Forelimb muscle (tissue), 1 donor: ENCODE measurements around the gene SH2D1B. TPM values are rescaled to one million over a fixed set of nuclear protein-coding genes. Genes with fewer than 3 reads are reported as not detected.

Source experiments
- DNase-seq: peaks from one replicate; pipeline ENCODE4 v3.0.0-alpha.2; 2013; ENCODE audit warnings: low read depth
- polyA plus RNA-seq: library from polyadenylated mRNA; unstranded; fragments of 120-200 nt; gene quantifications from one replicate; pipeline ENCODE4 v1.2.1, GENCODE V29; 2013; ENCODE audit not compliant: insufficient read length

SH2D1B gene
- polyA plus RNA-seq, 1 donor, result 0.71 TPM

DNA sequence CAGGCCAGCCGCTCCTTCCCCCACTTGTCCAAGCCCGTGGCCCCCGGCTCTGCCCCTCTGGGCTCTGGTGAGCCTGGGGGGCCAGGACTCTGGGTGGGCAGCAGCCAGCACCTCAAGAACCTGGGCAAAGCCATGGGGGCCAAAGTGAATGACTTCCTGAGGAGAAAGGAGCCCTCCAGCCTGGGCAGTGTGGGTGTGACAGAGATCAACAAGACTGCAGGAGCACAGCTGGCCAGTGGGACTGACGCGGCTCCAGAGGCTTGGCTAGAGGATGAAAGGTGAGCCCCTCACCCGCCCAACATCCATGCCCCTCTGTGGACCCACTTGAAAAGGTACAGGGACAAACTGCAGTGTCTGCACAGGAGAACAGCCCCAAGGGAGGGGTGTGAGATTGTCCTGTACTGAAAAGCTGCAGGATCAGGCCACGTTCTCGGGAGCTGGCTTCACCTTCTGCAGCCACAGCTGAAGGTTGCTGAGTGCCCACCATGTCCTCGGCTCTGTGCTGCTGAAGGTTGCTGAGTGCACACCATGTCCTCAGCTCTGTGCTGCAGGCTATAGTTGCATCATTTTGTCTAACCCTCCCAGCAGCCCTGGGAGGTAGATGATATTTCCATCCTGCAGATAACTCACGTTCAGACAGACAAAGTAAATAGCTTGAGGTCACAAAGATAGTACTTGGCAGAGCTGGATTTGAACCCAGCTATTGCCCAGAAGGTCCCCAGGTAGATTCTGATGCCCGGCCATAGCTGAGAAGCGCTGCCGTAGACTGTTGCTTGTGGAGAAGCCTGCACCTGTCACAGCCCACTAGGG, 29.8 kb downstream of the SH2D1B start:
- no peak for DNase-seq

DNA sequence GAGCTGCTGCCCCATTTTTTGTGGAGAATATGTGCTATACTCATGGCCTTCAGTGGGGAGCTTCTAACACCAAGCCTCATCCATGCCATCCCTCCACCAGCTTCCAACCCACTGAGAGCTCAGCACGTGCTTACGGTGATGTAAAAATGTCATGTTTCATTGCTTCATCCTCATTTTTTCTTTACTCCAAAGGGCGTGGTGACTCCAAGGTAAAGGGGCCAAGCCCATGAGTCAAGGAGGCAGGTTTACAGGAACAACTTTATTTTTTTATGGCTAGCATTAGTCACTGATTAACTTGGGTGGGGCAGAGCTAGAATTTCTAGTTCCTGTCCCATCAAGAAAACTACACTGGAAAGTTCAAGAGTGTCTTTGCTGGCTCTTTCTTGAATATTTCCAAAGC, 30.6 kb downstream of the SH2D1B start, which contains the start of gene C1orf226:
Gene C1orf226, plus strand, starts transcription at position 346 of the 400 bp plus-strand sequence. CDS start 174 bp downstream, outside the sequence.
- no peak for DNase-seq

DNA sequence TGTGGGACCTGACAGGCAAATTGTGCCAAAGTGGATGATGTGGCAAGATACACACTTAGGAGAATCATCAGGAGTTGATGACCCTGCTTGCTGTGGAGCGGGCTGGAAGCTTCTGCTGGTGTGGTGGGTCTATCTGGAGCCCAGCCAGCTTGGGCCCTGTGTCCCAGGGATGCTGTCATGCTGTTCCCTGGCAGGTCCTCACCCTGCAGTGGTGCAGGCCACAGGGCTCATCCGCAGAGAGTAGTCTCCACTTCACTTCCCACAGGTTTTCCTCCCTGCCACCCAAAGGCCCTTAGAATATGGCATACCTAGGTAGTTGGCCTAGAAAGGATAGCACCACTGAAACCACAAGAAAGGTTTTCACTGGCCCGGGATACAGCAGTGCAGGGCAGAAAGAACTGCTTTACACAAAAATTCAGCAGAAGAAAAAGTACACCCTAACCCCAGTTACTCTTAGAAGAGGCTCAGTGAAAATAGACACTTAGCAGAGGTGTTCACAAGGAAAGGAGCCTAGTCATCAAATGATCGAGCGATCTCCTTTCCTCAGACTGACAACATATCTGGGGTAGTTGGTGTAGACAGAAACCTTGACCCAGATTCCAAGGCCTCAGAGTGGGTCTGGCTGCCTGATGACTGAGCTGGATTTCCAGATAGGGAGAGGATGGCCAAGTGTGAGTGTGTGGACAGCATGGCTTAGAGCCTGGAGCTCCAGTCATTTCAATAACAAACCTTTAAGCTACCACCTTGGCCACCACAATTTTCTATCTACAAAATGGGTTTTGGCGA, 31.7 kb downstream of the SH2D1B start:
- no peak for DNase-seq

DNA sequence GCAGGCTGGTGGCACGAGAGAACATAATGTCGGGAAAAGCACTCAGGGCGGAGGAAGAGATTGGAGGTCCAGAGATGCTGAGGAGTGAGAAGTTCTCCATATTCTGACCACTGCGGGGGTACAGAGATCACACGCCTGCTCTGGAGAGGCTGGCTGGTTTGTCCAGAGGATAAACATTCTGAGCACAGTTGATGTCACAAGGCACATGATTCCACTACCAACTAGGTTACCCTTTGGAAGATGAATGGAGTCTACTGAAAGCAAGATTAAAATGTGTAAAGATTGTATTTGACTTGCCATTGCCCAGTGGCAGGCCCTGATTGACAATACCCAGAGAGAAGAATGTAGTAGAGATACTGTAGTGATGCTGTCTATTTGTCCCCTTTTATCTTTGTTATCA, 35.2 kb downstream of the SH2D1B start, which contains the start of gene SPATA46:
Gene SPATA46, minus strand, starts transcription at position 164 of the 400 bp plus-strand sequence. Its CDS starts 64 bp downstream, at position 100.
- no peak for DNase-seq

DNA sequence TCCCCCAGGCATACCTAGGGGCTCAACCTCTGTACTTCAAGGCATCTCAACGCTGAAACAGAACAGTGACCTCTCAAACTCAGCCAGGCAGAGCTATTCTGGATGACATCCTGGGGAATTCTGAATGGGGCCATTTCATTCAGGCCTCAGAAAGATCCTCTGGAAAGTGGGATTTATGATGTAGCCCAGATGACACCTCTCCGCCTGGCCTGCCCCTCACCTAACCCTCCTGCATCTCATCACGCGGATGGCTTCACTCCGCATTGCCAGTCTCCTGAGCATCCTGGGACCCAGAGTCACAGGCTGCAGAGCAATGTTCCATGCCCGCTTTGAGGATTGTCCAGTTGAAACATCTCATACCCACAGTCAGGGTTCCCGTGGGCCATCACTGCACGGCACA, 36.5 kb downstream of the SH2D1B start:
- no peak for DNase-seq

DNA sequence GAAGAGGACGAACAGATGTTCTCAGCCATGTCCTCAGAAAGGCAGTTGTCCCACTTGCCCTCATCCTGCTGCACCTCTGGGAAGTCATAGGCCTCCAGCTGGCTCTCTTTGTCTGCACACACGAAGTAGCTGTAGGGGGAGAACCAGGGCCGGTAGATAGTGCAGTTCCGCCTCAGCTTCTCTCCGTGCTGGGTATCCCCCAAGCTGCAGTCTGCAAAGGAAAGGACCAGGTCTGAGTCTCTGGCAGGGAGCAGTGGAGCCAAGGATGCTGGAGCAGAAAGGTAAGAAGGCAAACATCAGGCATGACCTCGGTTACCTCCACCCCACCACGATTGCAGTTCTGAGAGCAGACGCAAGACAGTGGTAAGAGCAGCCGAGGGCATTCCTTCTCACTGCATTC, 37.5 kb downstream of the SH2D1B start:
- no peak for DNase-seq

DNA sequence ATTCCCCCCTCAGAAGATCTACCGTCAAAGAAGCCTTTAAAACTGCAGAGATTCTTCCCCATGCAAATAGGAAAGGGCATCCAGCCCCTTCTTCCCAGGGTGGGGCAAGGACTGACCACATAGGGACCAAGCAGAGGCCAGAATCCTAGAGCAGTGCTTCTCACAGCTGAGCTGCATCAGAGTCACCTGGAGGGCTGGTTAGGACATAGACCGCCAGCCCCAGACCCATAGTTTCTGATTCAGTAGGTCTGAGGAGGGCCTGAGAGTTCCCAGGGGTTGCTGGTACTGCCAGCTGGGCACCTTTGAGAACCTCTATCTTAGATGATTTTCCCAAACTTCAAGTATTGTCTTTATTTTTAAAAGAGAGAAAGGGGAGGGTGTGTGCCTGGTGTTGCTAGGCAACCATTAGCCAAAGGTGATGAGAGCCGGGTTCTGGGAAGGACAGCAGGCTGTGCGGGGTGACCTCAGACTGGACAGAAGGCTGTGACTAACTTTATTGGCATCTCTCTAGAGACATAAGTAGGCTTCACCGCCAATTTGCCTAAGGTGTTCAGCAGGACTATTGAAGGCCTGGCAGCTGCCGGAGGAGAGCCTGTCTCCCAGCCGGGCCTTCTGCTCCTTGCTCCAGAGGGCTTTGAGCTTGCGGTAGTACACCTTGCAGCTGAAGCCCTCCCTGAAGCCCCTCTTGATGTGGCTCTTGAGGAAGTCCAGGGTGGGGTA, 38.2 kb downstream of the SH2D1B start:
- DNase-seq, result no peak

DNA sequence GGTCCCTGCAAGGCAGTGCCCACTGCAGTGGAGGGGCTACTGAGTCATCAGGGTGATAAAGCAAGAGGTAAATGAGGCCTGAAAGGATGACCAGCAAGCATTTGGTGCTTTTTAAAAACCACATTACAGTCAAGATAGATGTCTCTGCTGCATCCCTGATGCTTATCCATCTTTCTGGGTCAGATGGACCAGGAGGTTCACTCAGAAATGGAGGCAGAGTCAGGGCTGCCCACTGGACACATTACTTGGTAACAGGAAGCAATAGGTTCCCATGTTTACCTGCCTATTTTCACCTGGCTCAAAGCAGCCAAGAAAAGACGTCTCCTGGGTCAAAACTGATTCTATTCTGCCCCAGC, 38.9 kb downstream of the SH2D1B start:
- DNase-seq, result no peak

DNA sequence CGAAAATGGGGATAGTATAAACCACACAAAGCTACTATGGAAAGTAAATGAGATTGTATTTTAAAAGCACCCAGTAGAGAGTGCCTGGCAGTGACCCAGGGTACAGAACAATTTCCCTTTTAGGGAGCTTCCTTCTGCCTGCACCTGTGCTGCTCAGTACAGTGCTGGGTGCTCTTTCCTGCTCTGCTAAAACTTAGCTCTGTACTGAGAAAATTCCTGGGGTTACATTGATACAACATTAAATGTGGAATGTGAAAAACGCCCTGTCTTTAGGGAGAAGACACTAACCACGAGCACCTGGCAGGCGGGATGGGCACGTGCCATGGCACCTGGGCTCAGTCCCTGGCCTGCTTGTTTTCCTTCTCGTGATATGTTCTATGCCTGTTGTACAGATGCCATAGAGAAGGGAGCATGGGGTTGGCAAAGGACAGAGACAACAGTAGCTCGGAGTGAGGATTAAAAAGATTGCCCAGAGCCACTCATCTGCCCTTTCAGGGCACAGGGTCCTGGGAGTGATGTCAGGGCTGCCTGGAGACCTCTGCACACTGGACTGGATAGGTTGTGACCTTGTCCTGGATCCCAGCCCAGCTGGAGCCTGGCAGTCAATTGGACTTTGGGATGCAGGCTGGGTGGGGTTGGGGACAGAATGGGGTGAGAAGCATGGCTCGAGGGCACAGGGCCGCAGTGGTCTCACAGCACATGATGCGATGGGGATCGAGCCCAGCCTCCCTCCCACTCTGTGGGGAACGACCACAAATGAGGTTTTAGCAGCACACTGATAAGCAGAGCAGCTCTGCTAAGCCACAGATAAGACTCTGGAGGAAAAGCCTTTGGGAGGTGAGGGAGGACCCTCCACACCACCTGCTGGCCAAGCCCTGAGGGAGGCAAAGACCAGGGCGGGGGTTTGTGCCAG, 39.5 kb downstream of the SH2D1B start:
- DNase-seq, result no peak

DNA sequence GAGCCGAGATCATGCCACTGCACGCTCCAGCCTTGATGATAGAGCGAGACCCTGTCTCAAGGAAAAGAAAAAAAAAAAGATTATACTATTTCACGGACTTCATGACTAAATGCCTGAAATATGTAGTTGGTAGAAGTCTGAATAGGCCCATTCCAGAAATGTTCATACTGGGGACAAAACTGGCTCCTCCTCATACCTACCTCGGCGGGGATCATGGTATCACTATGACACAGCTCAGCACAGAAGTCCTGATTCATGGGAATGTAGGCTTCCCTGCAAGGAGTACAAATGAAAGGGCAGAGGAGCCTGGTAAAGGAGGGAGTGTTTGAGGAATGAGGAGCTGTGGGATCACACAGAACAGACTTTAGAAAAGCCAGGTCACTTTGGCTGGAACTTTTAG, 40.3 kb downstream of the SH2D1B start:
- DNase-seq, result no peak

DNA sequence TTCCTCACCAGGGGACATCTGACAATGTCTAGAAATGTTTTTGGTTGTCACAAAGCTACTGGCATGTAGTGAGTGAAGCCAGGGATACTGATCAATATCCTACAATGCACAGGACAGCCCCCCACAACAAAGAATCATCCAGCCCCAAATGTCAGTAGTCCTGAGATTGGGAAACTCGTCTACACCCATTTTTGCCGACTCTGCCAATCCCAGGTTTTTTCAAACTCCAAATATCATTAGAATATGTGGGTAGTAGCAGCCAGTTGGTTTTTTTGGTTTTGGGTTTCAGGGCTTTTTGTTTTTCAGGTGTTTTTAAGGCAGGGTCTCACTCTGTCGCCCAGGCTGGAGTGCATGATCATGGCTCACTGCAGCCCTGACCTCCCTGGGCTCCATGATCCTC, 41.2 kb downstream of the SH2D1B start:
- DNase-seq, result no peak

DNA sequence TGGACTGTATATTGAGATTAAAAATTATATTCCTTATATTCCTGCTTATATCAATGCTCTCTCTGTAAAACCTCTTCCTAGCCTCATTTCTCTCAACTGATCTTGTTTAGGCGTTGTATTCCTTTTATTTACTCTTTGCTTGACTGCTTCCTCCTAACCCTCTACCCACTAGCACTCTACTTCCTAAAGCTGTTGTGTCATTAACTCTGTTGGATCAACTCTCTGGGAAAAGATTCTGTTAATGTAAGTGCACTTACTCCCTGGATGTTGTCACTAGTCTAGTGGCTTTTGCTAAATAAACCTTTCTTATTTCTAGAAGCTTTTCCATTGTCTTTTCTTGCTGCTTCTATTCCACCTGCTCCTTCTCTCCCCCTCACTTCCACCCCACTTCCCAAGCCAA, 41.8 kb downstream of the SH2D1B start:
- DNase-seq, result no peak

DNA sequence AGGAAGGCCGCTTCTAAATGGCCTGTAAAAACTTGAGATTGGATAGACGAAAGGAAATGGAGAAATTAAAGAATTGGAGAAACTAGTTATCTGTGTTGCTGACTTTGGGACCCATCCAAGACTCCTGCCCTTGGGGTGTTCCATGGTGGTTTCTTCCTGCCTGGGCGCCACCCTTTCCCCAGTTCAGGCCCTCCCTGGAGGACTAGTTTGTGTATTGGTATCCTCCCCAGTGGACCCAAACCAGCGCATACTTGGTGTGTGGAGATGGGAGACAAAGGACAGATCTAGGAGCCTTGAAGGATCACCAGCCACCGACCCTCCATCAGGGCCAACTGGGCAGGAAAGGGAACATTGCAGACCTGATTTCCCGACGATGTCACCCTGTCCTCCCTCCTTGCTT, 42.4 kb downstream of the SH2D1B start:
- no peak for DNase-seq

DNA sequence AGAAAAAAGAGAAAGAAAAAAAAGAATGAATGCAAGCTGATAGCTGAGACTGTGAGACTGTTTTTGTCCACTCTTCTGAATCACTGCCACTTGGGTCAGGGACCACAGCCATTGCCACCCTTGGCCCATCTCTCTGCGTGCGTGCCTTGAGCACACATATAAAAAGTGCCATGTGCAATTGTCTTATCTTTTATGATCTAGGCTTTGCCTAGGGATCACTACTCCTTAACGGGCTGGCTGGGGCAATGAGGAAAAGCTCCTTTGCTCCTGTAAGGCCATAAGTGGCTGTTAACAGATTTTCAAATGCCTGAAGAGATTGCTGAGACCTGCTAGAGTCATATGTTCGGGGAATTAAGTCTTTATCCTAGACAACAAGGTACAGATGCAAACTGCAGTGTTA, 43.5 kb downstream of the SH2D1B start:
- DNase-seq, result no peak

DNA sequence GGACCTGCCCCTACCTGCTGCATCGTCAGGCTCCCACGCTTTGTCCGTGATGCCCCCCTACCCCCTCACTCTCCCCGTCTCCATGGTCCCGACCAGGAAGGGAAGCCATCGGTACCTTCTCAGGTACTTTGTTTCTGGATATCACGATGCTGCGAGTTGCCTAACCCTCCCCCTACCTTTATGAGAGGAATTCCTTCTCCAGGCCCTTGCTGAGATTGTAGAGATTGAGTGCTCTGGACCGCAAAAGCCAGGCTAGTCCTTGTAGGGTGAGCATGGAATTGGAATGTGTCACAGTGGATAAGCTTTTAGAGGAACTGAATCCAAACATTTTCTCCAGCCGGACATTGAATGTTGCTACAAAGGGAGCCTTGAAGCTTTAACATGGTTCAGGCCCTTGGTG, 44.2 kb downstream of the SH2D1B start:
- no peak for DNase-seq

DNA sequence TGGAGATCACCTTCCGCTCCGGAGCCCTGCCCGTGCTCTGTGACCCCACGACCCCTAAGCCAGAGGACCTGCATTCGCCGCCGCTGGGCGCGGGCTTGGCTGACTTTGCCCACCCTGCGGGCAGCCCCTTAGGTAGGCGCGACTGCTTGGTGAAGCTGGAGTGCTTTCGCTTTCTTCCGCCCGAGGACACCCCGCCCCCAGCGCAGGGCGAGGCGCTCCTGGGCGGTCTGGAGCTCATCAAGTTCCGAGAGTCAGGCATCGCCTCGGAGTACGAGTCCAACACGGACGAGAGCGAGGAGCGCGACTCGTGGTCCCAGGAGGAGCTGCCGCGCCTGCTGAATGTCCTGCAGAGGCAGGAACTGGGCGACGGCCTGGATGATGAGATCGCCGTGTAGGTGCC, 44.9 kb downstream of the SH2D1B start:
- DNase-seq, result no peak

DNA sequence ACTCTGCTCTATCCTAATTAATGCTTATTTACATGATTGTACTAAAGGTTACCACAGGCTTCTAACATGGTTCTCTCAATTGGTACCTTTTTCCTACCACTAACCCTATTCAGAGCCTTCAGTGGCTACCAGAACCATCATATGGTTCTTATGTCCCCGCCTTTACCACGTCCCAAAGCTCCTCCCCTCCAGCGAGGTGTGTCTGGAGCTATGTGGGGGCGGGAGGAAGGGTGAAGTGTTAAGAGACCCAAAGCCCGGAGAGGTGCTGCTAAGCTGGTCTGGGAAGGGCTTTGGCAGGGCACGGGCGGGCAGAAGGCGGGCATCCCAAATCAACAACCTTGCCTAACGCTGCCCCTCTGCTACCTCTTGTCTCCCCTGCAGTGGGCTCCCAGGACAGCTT, 45.3 kb downstream of the SH2D1B start:
- no peak for DNase-seq

DNA sequence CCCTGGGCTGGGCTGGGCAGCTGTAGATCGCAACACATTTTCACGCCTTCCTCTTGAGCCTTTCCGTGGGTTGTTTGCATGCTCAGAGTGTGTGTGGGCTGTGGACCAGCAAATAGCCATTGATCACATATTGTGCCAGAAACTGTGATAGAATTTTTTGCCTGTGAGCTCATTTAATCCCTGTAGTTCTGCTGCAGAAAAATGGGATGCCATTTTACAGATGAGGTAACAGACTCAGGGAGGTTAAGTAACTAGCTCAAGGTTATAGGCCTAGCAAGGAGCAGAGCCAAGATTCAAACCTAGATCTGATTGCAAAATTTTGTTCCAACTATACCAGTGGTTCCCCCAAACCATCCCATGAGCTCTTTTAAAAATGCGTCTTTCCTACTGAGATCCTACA, 45.8 kb downstream of the SH2D1B start:
- DNase-seq, result no peak

DNA sequence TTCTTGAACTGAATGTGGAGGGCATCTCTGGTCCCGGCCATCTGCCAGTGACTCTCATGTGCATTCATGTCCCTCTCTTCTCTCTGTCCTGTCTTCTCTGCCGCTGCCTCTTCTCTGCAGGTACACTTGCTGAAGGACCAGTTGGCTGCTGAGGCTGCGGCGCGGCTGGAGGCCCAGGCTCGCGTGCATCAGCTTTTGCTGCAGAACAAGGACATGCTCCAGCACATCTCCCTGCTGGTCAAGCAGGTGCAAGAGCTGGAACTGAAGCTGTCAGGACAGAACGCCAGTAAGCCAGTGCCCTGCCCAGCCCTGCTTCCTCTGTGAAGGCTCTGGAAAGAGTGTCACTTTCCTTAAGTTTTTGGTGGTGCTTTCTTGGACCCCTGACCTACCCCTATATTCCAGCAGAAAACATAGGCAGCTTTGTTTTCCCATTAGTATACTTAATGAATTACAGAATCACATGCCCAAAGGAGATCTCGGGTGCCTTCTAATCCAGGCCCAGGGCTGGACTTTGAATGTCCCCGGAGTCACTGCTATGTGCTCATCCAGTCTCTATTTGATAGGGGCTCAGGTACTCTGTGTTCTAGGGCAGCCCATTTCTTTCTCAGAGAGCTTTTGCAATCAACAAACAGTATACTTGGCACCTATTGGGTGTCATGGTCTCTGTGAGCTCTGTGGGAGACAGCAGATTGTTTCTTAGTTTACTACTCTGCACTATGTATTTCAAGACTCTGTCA, 46.5 kb downstream of the SH2D1B start:
- DNase-seq, result no peak

DNA sequence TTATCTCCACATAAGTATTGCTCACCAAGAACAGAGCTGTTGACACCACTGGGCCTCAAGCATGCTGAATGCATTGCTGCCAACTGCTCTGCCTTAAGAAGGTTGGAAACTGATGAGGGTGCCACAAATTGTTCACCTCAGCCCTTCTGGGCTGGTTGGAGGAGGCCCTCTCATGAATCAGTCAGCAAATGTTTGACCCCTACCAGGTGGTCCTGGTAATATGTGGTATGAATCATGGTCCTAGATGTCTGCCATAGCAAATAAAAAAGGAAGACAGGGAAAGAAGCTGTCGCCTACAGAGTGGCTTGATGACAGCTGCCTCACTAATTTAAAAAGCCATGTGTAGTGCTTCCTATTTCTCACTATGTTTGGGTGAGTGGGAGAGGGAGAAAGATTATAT, 47.4 kb downstream of the SH2D1B start:
- no peak for DNase-seq

DNA sequence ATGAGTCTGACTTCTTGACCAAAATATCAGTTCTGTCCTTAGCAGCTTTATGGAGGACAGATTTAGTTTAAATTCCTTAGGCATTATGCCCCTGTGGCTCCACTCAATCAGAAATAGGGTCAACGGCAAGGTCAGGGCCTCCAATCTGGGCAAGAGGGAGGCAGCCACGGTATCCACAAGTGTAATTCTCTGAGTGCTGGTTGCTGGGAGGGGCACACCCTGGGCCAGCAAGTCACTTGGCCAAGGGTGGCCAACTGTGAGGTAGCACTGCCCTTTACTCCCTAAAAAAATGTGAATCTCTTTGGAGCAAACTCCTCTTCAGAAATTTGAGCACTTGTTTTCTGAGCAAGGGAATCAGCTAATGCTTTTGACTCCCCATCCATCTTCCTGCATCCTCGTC, 48.1 kb downstream of the SH2D1B start:
- no peak for DNase-seq
